ENCODE data around the gene TOMT. TPM values are rescaled to one million over a fixed set of nuclear protein-coding genes. Genes with fewer than 3 reads are reported as not detected.

TOMT gene
- total RNA-seq, 4 donors from 2014 or later: not detected

DNA sequence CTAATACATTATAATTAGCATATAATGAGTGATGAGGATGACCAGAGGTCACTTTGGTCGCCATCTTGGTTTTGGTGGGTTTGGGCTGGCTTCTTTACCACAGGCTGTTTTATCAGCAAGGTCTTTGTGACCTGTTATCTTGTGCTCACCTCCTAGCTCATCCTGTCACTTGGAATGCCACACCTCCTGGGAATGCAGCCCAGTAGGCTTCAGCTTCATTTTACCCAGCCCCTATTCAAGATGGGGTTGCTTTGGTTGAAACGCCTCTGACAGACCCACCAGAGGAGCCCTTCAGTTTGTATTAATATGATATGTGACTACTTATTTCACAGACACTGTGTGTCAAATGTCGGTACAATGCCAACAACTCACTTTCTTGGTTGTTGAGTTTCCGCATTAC, 50.0 kb downstream of the TOMT start:
- no peaks in the 10 kb centered on the region for H3K9me3 ChIP-seq
- no peaks in the 10 kb centered on the region for H3K36me3 ChIP-seq
- ATAC-seq (no peak), DNase-seq (no peak)
- H3K27ac ChIP-seq: no peak overlapping the region
- in situ Hi-C loops (cut with MboI; ENCODE audit: low sequenced_read_pairs in 4 of 4): no loop called here
- no peaks in the 10 kb centered on the region for H3K27me3 ChIP-seq
- intact Hi-C loops (cut with DNase I; ENCODE audit: low total_unique reads): no loop called here
- H3K4me3 ChIP-seq: no peak overlapping the region
- TF ChIP-seq CTCF (IDR thresholded peaks at IDR 0.05 in 4 of 5, conservative IDR thresholded peaks at IDR 0.05 in 1 of 5) (no peak), POLR2A (IDR thresholded peaks at IDR 0.05) (no peak)
- no peaks in the 10 kb centered on the region for H3K4me1 ChIP-seq

DNA sequence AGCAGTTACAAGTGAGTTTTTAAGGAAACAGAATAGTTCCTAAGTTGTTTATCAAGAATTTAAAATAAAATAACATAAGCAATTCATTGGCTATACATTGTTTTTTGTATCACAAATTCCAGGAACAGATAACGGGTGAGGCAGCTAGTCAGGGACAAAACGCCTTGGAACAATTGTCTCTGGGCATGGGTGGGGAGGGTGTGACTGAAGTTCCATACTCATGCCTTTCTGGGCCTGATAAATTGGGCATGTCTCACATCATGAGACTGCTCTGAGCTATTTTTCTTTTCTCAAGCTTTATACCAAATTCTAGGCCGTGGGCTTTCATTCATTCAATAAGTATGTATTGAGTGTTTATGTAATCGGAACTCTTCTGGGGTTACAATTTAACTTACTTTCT, 51.4 kb downstream of the TOMT start:
- Histone ChIP-seq H3K36me3 (no peaks in the 10 kb centered on the region), H3K4me1 (no peaks in the 10 kb centered on the region), H3K9me3 (no peaks in the 10 kb centered on the region), H3K4me3 (no peak overlapping the region), H3K27me3 (no peaks in the 10 kb centered on the region), H3K27ac (no peak overlapping the region)
- no peak for TF ChIP-seq CTCF (IDR thresholded peaks at IDR 0.05 in 4 of 5, conservative IDR thresholded peaks at IDR 0.05 in 1 of 5)
- no peak for TF ChIP-seq POLR2A (IDR thresholded peaks at IDR 0.05)
- ATAC-seq: no peak
- in situ Hi-C loops (cut with MboI; ENCODE audit: low sequenced_read_pairs in 4 of 4) (no loop called here), intact Hi-C loops (cut with DNase I; ENCODE audit: low total_unique reads) (no loop called here)
- no peak for DNase-seq

Small RNA genes within 50 kb of the gene (microRNA-seq; reads per million reads assigned to microRNA genes)
- 0 to 1.2 reads per million in 2 donors for gene MIR3165 (ENCODE audit: borderline replicate concordance in 2 of 2)

Other genes starting within 250 kb of the TOMT start
- gene DEFB131B, start 227.5 kb upstream of the TOMT start, total RNA-seq: not detected
- gene XNDC1N, start 177.3 kb upstream of the TOMT start, total RNA-seq: 10 to 100 TPM in 1 of 4 donors, 1 to 10 TPM in 2, under 1 TPM in 1; 0.75 to 15.9 (median 2.2) TPM
- 10 to 100 TPM; 25.0 to 35.5 (median 26.7) TPM for gene RNF121, start 176.9 kb upstream of the TOMT start, total RNA-seq
- 1 to 10 TPM in 3 of 4 donors, under 1 TPM in 1; 0.91 to 3.0 (median 2.5) TPM for gene IL18BP, start 107.0 kb upstream of the TOMT start, total RNA-seq
- 100 to 1,000 TPM; 163 to 272 (median 202) TPM for gene NUMA1, start 25.4 kb upstream of the TOMT start, total RNA-seq
- 1 to 10 TPM; 3.6 to 9.5 (median 5.3) TPM for gene LRRC51, start 25.1 kb upstream of the TOMT start, total RNA-seq
- gene LAMTOR1, start 2.6 kb upstream of the TOMT start, total RNA-seq: 100 to 1,000 TPM in 2 of 4 donors, 10 to 100 TPM in 2; 75.0 to 146 (median 104) TPM
- 10 to 100 TPM; 21.2 to 39.3 (median 32.4) TPM for gene ANAPC15, start 6.8 kb downstream of the TOMT start, total RNA-seq
- 1 to 10 TPM in 1 of 4 donors, not detected in 3; 1.1 TPM for gene FOLR3, start 29.8 kb downstream of the TOMT start, total RNA-seq
- not detected for gene FOLR1, start 86.2 kb downstream of the TOMT start, total RNA-seq
- 10 to 100 TPM in 3 of 4 donors, 1 to 10 TPM in 1; 7.5 to 14.6 (median 13.0) TPM for gene FOLR2, start 110.9 kb downstream of the TOMT start, total RNA-seq
- gene INPPL1, start 118.8 kb downstream of the TOMT start, total RNA-seq: 100 to 1,000 TPM in 3 of 4 donors, 10 to 100 TPM in 1; 75.6 to 112 (median 107) TPM
- gene PHOX2A, start 138.3 kb downstream of the TOMT start, total RNA-seq: not detected

All from gastrocnemius medialis (tissue), 4 donors.